K562 (cell line): ENCODE data around the gene SEC16A. TPM values are rescaled to one million over a fixed set of nuclear protein-coding genes. Genes with fewer than 3 reads are reported as not detected.
A peak's percentile ranks its signal among the peaks of the same experiment; 100 is the strongest.

Source experiments
- JUND ChIP-seq, 2 experiments: IDR thresholded peaks; 2 replicates in 1 of 2; 3 replicates in 1 of 2; pipeline ENCODE4 v1.6.1; 2011; ENCODE audit warnings: borderline replicate concordance in 2 of 2, low read depth in 2 of 2, low read length in 2 of 2, improper control_type of control experiment in 1 of 2, missing biosample characterization in 1 of 2, missing genetic modification characterization in 1 of 2, missing genetic modification reagents in 1 of 2
- NCOR1 ChIP-seq: fragments of 450-650 bp; IDR thresholded peaks from 2 replicates; pipeline ENCODE4 v1.6.1; 2016; ENCODE audit warnings: mild to moderate bottlenecking, moderate library complexity
- PTTG1 ChIP-seq: fragments of 450-650 bp; IDR thresholded peaks from 2 replicates; pipeline ENCODE4 v1.6.1; 2016; ENCODE audit warnings: low read depth, mild to moderate bottlenecking, missing genetic modification characterization, missing compliant biosample characterization
- RBM15 ChIP-seq: fragments of 200-400 bp; formaldehyde crosslinking; IDR thresholded peaks from 2 replicates; pipeline ENCODE4 v1.6.1; 2018; ENCODE audit warnings: mild to moderate bottlenecking, low read length, moderate library complexity; ENCODE audit not compliant: insufficient read depth
- SAP30 ChIP-seq: fragments of 200-600 bp; sonication (generic); IDR thresholded peaks from 2 replicates; pipeline ENCODE4 v1.6.1; 2012; ENCODE audit warnings: borderline replicate concordance, low read depth, mild to moderate bottlenecking, moderate library complexity, low read length, control low read depth, inconsistent platforms; ENCODE audit not compliant: insufficient read depth, poor library complexity, severe bottlenecking
- TRIM24 ChIP-seq, 2 experiments: fragments of 450-650 bp; IDR thresholded peaks; 2 replicates each; pipeline ENCODE4 v1.6.1; 2016
- ZBTB11 ChIP-seq, 3 experiments: fragments of 200-800 bp in 1 of 3; fragments of 250-450 bp in 1 of 3; fragments of 450-650 bp in 1 of 3; sonication (Bioruptor Pico) in 1 of 3; sonication (Bioruptor generic) in 1 of 3; formaldehyde crosslinking in 1 of 3; IDR thresholded peaks; 2 replicates each; pipeline versions ENCODE4 v1.6.1 to v1.8.0; 2016 to 2022; ENCODE audit warnings: mild to moderate bottlenecking in 2 of 3, missing genetic modification characterization in 2 of 3, missing compliant biosample characterization in 1 of 3, moderate library complexity in 1 of 3
- ZBTB33 ChIP-seq: sonication (generic); formaldehyde crosslinking; IDR thresholded peaks from 2 replicates; pipeline ENCODE4 v1.8.1; 2023; ENCODE audit warnings: mild to moderate bottlenecking, missing genetic modification reagents
- ZNF140 ChIP-seq: fragments of 250-450 bp; sonication (Bioruptor Pico); IDR thresholded peaks from 2 replicates; pipeline ENCODE4 v1.8.0; 2021; ENCODE audit warnings: moderate library complexity, mild to moderate bottlenecking, inconsistent platforms
- polyA plus RNA-seq, 8 experiments: library from polyadenylated mRNA; depleted of rRNA in 4 of 8; stranded (reverse) in 5 of 8; unstranded in 3 of 8; fragments of >200 nt; fragmentation: Nextera tagmentation in 2 of 8; fragmentation: Illumina TruSeq in 1 of 8; extraction: Ambion mirVana in 2 of 8; extraction: Trizol in 1 of 8; gene quantifications; 2 replicates each; pipeline versions ENCODE4 v1.2.1 to v1.2.3, GENCODE V29; 2011 to 2014; ENCODE audit warnings: inconsistent platforms in 1 of 8, missing spikeins in 1 of 8
- total RNA-seq, 7 experiments: library from RNA; depleted of rRNA in 6 of 7; stranded (reverse); fragments of >200 nt in 6 of 7; fragmentation: Illumina TruSeq in 2 of 7; extraction: Trizol in 2 of 7; gene quantifications; 2 replicates each; pipeline versions ENCODE4 v1.2.1 to v1.2.3, GENCODE V29; 2011 to 2021; ENCODE audit warnings: low replicate concordance in 1 of 7
- TF ChIP-seq, protein P1 (sequence below): fragments of 200-400 bp; formaldehyde crosslinking; IDR thresholded peaks from 2 replicates; pipeline ENCODE4 v1.6.1; 2017; ENCODE audit warnings: mild to moderate bottlenecking, low read depth, low read length, moderate library complexity
- TF ChIP-seq, protein P2 (sequence below): fragments of 450-650 bp; IDR thresholded peaks from 2 replicates; pipeline ENCODE4 v1.6.1; 2017; ENCODE audit warnings: mild to moderate bottlenecking, moderate library complexity
- TF ChIP-seq, protein P3 (sequence below): sonication (generic); formaldehyde crosslinking; IDR thresholded peaks from 2 replicates; pipeline ENCODE4 v1.8.0; 2022; ENCODE audit warnings: mild to moderate bottlenecking, low read depth, missing genetic modification reagents

SEC16A gene
- total and polyA plus RNA-seq, 9 of the 15 experiments (the other 6 are each of a cell fraction or from before 2014, with no cell fraction given) = 8.3 to 62.8 (median 14.0) TPM

- TF ChIP-seq NCOR1 = peak; percentile 34
- no peak for TF ChIP-seq RBM15
- peak in 1 of 3 experiments; percentile 57; a peak in 2 of 6 replicates for TF ChIP-seq ZBTB11 (CRISPR knock-in tag; IDR thresholded peaks at IDR 0.05)
- TF ChIP-seq, protein P1, sequence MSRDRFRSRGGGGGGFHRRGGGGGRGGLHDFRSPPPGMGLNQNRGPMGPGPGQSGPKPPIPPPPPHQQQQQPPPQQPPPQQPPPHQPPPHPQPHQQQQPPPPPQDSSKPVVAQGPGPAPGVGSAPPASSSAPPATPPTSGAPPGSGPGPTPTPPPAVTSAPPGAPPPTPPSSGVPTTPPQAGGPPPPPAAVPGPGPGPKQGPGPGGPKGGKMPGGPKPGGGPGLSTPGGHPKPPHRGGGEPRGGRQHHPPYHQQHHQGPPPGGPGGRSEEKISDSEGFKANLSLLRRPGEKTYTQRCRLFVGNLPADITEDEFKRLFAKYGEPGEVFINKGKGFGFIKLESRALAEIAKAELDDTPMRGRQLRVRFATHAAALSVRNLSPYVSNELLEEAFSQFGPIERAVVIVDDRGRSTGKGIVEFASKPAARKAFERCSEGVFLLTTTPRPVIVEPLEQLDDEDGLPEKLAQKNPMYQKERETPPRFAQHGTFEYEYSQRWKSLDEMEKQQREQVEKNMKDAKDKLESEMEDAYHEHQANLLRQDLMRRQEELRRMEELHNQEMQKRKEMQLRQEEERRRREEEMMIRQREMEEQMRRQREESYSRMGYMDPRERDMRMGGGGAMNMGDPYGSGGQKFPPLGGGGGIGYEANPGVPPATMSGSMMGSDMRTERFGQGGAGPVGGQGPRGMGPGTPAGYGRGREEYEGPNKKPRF = no peak
- no peak for TF ChIP-seq PTTG1 (tag)
- TF ChIP-seq, protein P2, sequence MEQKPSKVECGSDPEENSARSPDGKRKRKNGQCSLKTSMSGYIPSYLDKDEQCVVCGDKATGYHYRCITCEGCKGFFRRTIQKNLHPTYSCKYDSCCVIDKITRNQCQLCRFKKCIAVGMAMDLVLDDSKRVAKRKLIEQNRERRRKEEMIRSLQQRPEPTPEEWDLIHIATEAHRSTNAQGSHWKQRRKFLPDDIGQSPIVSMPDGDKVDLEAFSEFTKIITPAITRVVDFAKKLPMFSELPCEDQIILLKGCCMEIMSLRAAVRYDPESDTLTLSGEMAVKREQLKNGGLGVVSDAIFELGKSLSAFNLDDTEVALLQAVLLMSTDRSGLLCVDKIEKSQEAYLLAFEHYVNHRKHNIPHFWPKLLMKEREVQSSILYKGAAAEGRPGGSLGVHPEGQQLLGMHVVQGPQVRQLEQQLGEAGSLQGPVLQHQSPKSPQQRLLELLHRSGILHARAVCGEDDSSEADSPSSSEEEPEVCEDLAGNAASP = no peak
- TF ChIP-seq, protein P3, sequence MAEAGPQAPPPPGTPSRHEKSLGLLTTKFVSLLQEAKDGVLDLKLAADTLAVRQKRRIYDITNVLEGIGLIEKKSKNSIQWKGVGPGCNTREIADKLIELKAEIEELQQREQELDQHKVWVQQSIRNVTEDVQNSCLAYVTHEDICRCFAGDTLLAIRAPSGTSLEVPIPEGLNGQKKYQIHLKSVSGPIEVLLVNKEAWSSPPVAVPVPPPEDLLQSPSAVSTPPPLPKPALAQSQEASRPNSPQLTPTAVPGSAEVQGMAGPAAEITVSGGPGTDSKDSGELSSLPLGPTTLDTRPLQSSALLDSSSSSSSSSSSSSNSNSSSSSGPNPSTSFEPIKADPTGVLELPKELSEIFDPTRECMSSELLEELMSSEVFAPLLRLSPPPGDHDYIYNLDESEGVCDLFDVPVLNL (CRISPR knock-in tag) = 0 out of 2 replicates have a peak, but pooled peaks have one; percentile 35
- no peak for TF ChIP-seq ZNF140 (CRISPR knock-in tag)
- TF ChIP-seq TRIM24 (IDR thresholded peaks at IDR 0.05) = no peak
- TF ChIP-seq SAP30 = peak; percentile 85
- peak; percentile 41 for TF ChIP-seq JUND (IDR thresholded peaks at IDR 0.05; ENCODE audit: borderline replicate concordance, low read depth, low read length)
- TF ChIP-seq JUND (tag; IDR thresholded peaks at IDR 0.05; ENCODE audit: borderline replicate concordance, low read depth, low read length) = no peak; the same call in 2 of the 3 replicates
- 0 out of 2 replicates have a peak, but pooled peaks have one; percentile 35 for TF ChIP-seq ZBTB33 (CRISPR knock-in tag)
Observed at GRCh38 chr9:136410500-136411287, 72.1 kb downstream of the SEC16A start, which contains the start of the genes ENTR1 and PMPCA (continued).
